ENCODE data around the gene ADGRV1. TPM values are rescaled to one million over a fixed set of nuclear protein-coding genes. Genes with fewer than 3 reads are reported as not detected.

ADGRV1 gene
- total RNA-seq, 1 donor from 2014 or later, result not detected

DNA sequence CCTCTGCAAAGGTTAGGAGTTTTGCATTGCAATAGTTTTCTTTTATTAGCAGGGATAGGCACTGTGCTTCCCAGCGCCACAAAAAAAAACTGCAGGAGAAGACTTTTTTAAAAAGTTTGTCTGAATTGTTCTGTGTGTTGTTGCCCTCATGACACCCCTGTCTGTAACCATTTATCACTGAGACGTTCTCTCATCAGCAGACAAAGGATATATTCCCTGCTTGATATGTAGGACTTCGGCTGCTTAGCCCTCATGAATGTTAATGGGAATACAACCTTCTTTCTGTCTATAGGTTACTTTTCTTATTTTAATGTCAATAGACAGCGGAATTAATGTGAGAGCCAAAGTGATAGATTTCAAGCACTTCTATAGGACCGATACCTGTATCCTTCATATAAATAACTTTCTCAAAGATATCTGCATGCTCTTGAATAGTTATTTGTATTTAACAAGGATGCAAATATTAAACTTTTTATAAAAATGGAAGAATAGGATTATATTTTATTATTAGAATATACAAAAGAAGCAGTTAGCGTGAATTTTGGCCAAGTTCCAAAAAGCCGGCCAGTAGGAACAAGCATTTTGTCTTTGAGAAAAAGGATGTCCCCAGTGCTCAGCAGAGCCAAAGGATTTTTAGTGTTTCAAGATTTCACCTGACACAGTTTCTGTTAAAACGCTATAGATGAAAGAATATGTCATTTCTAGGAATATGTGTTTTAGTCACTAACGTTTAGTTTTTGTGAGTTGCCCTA lies 27.7 kb upstream of the ADGRV1 start:
- H3K4me1 ChIP-seq, result peaks cover 49% of the 10 kb centered on the region
- H3K27ac ChIP-seq (replicated peaks), result peak overlapping the region; percentile 95
- intact Hi-C loops (cut with micrococcal nuclease), result loop anchor here (10.0 kb wide), 1 partner anchor 96 kb away; no protein-coding TSS in a partner anchor
- H3K9me3 ChIP-seq (replicated peaks), result no peaks in the 10 kb centered on the region
- DNase-seq, result no peak
- peaks cover 30% of the 10 kb centered on the region for H3K27me3 ChIP-seq (ENCODE audit: low read depth)
- H3K4me3 ChIP-seq, result peak overlapping the region; percentile 97
- TF ChIP-seq, protein P1, sequence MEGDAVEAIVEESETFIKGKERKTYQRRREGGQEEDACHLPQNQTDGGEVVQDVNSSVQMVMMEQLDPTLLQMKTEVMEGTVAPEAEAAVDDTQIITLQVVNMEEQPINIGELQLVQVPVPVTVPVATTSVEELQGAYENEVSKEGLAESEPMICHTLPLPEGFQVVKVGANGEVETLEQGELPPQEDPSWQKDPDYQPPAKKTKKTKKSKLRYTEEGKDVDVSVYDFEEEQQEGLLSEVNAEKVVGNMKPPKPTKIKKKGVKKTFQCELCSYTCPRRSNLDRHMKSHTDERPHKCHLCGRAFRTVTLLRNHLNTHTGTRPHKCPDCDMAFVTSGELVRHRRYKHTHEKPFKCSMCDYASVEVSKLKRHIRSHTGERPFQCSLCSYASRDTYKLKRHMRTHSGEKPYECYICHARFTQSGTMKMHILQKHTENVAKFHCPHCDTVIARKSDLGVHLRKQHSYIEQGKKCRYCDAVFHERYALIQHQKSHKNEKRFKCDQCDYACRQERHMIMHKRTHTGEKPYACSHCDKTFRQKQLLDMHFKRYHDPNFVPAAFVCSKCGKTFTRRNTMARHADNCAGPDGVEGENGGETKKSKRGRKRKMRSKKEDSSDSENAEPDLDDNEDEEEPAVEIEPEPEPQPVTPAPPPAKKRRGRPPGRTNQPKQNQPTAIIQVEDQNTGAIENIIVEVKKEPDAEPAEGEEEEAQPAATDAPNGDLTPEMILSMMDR (IDR thresholded peaks at IDR 0.05; ENCODE audit: borderline replicate concordance), result no peak
- H3K36me3 ChIP-seq, result no peaks in the 10 kb centered on the region

DNA sequence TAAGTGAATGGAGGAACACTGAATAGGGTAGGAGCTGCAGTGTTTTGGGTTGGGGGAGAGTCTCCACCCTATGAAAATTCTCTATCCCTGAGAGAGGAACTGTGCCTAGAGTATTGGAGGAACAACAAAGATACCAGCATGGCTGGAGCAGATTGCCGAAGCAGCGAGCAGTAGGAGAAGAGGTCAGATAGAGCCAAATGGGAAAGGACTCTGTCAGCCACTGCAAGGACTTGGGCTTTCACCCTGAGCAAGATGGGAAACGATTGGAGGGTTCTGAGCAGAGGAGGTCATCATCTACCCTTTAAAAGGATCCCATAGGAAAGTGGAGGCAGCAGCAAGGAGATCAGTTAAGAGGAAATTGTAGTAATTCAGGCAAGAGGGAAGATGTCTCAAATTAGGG lies 24.8 kb upstream of the ADGRV1 start:
- no peak for DNase-seq
- intact Hi-C loops (cut with micrococcal nuclease), result loop anchor here (10.0 kb wide), 1 partner anchor 99 kb away; no protein-coding TSS in a partner anchor
- Histone ChIP-seq H3K9me3 (replicated peaks) (no peaks in the 10 kb centered on the region), H3K4me3 (no peak overlapping the region), H3K36me3 (no peaks in the 10 kb centered on the region), H3K27me3 (ENCODE audit: low read depth) (peaks cover 30% of the 10 kb centered on the region), H3K27ac (replicated peaks) (no peak overlapping the region), H3K4me1 (peaks cover 20% of the 10 kb centered on the region)
- TF ChIP-seq, protein P1 (IDR thresholded peaks at IDR 0.05; ENCODE audit: borderline replicate concordance), result no peak

- Histone ChIP-seq H3K27ac (replicated peaks) (no peak overlapping the region), H3K27me3 (ENCODE audit: low read depth) (peaks cover 30% of the 10 kb centered on the region), H3K4me1 (peaks cover 11% of the 10 kb centered on the region), H3K36me3 (no peaks in the 10 kb centered on the region), H3K9me3 (replicated peaks) (no peaks in the 10 kb centered on the region), H3K4me3 (no peak overlapping the region)
- TF ChIP-seq, protein P1 (IDR thresholded peaks at IDR 0.05; ENCODE audit: borderline replicate concordance), result no peak
- no peak for DNase-seq
- intact Hi-C loops (cut with micrococcal nuclease), result loop anchor here (10.0 kb wide), 1 partner anchor 100 kb away; no protein-coding TSS in a partner anchor
Measured at GRCh38 chr5:90534922-90535321, 23.7 kb upstream of the ADGRV1 start.

DNA sequence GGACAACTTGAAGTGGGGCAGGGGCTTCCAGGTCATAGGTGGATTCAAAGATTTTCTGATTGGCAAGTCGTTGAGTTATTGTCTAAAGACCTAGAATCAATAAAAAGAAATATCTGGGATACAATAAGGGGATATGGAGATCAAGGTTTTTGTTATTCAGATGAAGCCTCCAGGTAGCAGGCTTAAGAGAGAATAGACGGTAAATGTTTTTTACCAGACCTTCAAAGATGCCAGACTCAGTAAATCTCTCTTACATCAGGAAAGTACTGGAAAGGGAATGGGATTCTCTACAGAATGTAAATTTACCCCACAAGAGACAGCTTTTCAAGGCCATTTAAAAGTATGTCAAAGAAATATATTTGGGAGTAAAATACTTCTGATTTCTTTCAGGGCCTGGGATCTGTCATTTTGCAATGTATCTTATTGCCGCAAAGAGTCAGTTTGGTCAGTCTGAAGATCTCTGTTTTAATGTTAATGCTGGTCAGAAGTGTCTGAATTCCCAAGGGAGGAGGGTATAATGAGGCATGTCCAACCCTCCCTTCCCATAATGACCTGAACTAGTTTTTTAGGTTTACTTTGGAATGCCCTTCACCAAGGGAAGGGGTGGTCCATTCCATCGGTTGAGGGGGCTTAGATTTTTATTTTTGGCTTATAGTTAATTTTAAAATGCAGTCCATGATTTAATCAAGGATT lies 15.6 kb upstream of the ADGRV1 start:
- no peak for DNase-seq
- no peaks in the 10 kb centered on the region for H3K9me3 ChIP-seq (replicated peaks)
- TF ChIP-seq, protein P1 (IDR thresholded peaks at IDR 0.05; ENCODE audit: borderline replicate concordance), result no peak
- no peaks in the 10 kb centered on the region for H3K36me3 ChIP-seq
- no peak overlapping the region for H3K4me3 ChIP-seq
- peaks cover 17% of the 10 kb centered on the region for H3K27me3 ChIP-seq (ENCODE audit: low read depth)
- H3K4me1 ChIP-seq, result no peaks in the 10 kb centered on the region
- no peak overlapping the region for H3K27ac ChIP-seq (replicated peaks)
- intact Hi-C loops (cut with micrococcal nuclease), result no loop called here

- no peak for DNase-seq
- Histone ChIP-seq H3K27ac (replicated peaks) (no peak overlapping the region), H3K27me3 (ENCODE audit: low read depth) (peaks cover 17% of the 10 kb centered on the region), H3K4me1 (peaks cover 10% of the 10 kb centered on the region), H3K9me3 (replicated peaks) (no peaks in the 10 kb centered on the region), H3K4me3 (no peak overlapping the region), H3K36me3 (no peaks in the 10 kb centered on the region)
- intact Hi-C loops (cut with micrococcal nuclease), result no loop called here
- TF ChIP-seq, protein P1 (IDR thresholded peaks at IDR 0.05; ENCODE audit: borderline replicate concordance), result no peak
Measured at GRCh38 chr5:90545511-90545910, 13.1 kb upstream of the ADGRV1 start.

Data from left ventricle myocardium inferior (tissue), 1 donor.